ENCODE results near the gene TAL1.

DNA sequence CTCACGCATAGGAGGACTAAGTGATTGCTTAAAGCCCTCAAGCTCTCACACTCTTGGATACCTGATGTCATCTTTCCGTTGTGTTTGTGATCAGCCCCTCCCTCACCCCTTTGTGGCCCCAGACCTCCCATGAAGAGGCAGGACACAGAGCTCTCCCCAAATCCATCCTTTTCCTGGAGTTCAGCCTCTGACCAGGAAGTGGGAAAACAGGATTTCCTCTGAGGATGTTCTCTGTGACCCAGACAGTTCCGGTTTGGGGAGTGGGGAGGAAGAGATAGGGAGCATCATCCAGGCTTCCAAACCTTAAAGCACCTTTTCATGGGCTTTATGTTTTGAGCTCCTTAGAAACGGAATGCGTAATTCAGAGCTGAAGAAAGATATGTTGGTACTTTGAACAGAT is 11.9 kb upstream of the TAL1 start:
- TF ChIP-seq CTCF (IDR thresholded peaks at IDR 0.05) = no peak
- TF ChIP-seq POLR2A (IDR thresholded peaks at IDR 0.05) = no peak
- no peak for TF ChIP-seq EP300 (IDR thresholded peaks at IDR 0.05)
- TF ChIP-seq POLR2AphosphoS5 (IDR thresholded peaks at IDR 0.05) = no peak
